Measurements from ENCODE around the gene NPBWR2.
A peak's percentile ranks its signal among the peaks of the same experiment; 100 is the strongest.

NPBWR2 gene

GRCh38 chr20:64146936-64147477 is 39.6 kb upstream of the NPBWR2 start:
- no peaks in the 10 kb centered on the region for H3K27me3 ChIP-seq (ENCODE audit: insufficient read depth, poor library complexity, severe bottlenecking)
- TF ChIP-seq POLR2AphosphoS5 (IDR thresholded peaks at IDR 0.05; ENCODE audit: low read depth), result no peak
- TF ChIP-seq REST (IDR thresholded peaks at IDR 0.05; ENCODE audit: insufficient replicate concordance, low read depth), result no peak
- no peak for TF ChIP-seq GABPA (IDR thresholded peaks at IDR 0.05; ENCODE audit: low read depth)
- no peak for TF ChIP-seq CTCF (IDR thresholded peaks at IDR 0.05; ENCODE audit: insufficient read depth, low read length)
- TF ChIP-seq SPI1 (IDR thresholded peaks at IDR 0.05; ENCODE audit: borderline replicate concordance, low read depth), result no peak
- H3K4me3 ChIP-seq (replicated peaks; ENCODE audit: insufficient read depth, low read length), result no peak overlapping the region
- DNase-seq (ENCODE audit: low read depth in 1 of 2, low spot score in 1 of 2), result no peak
- no peak overlapping the region for H3K27ac ChIP-seq (replicated peaks)

- Histone ChIP-seq H3K27ac (replicated peaks) (no peak overlapping the region), H3K27me3 (ENCODE audit: insufficient read depth, poor library complexity, severe bottlenecking) (no peaks in the 10 kb centered on the region), H3K4me3 (replicated peaks; ENCODE audit: insufficient read depth, low read length) (no peak overlapping the region)
- DNase-seq (ENCODE audit: low read depth in 1 of 2, low spot score in 1 of 2), result no peak
- TF ChIP-seq CTCF (IDR thresholded peaks at IDR 0.05; ENCODE audit: insufficient read depth, low read length), result no peak
- no peak for TF ChIP-seq REST (IDR thresholded peaks at IDR 0.05; ENCODE audit: insufficient replicate concordance, low read depth)
These were observed 39.1 kb upstream of the NPBWR2 start for GRCh38 chr20:64146301-64146935.

- peak in 1 of 2 experiments; percentile 12 for DNase-seq (ENCODE audit: low read depth in 1 of 2, low spot score in 1 of 2)
- no peaks in the 10 kb centered on the region for H3K27me3 ChIP-seq (ENCODE audit: insufficient read depth, poor library complexity, severe bottlenecking)
- H3K27ac ChIP-seq (replicated peaks), result no peak overlapping the region
- TF ChIP-seq CTCF (IDR thresholded peaks at IDR 0.05; ENCODE audit: insufficient read depth, low read length) (peak; percentile 4), GABPA (IDR thresholded peaks at IDR 0.05; ENCODE audit: low read depth) (no peak)
- H3K4me3 ChIP-seq (replicated peaks; ENCODE audit: insufficient read depth, low read length), result no peak overlapping the region
These were observed 38.3 kb upstream of the NPBWR2 start for GRCh38 chr20:64145458-64146300.

All from HL-60 (cell line).